ENCODE measurements around the gene ARHGEF40. TPM values are rescaled to one million over a fixed set of nuclear protein-coding genes. Genes with fewer than 3 reads are reported as not detected.

The ARHGEF40 gene
- total RNA-seq, 4 donors from 2014 or later: 72.5 to 128 (median 80.9) TPM

GRCh38 chr14:21072031-21072473, 1.9 kb downstream of the ARHGEF40 start:
- WGBS, 2 donors: 2 to 15% methylated on average over 4 of the region's 4 CpGs
- no peaks in the 10 kb centered on the region for H3K27me3 ChIP-seq
- peak overlapping the region; percentile 81 to 97 (median 94) for H3K27ac ChIP-seq
- H3K9me3 ChIP-seq: no peaks in the 10 kb centered on the region
- peak in 1 of 2 donors; percentile 59 for DNase-seq (ENCODE audit: low spot score in 2 of 2)
- TF ChIP-seq POLR2A (IDR thresholded peaks at IDR 0.05) (peak in 1 of 2 donors; percentile 24), CTCF (IDR thresholded peaks at IDR 0.05) (no peak), EP300 (IDR thresholded peaks at IDR 0.05) (peak in 1 of 2 donors; percentile 40)
- H3K4me3 ChIP-seq: peak overlapping the region; percentile 54 to 88 (median 74)
- H3K4me1 ChIP-seq: peaks cover 0 to 61% (median 34%) of the 10 kb centered on the region in 4 donors
- peaks cover 0 to 32% (median 0%) of the 10 kb centered on the region in 3 donors for H3K36me3 ChIP-seq

- TF ChIP-seq EP300 (IDR thresholded peaks at IDR 0.05): no peak
- no peak for TF ChIP-seq CTCF (IDR thresholded peaks at IDR 0.05)
- no peak for TF ChIP-seq POLR2A (IDR thresholded peaks at IDR 0.05)
- Histone ChIP-seq H3K4me3 (no peak overlapping the region), H3K4me1 (peaks cover 0 to 61% (median 34%) of the 10 kb centered on the region in 4 donors), H3K36me3 (peaks cover 0 to 39% (median 0%) of the 10 kb centered on the region in 3 donors), H3K9me3 (no peaks in the 10 kb centered on the region), H3K27me3 (no peaks in the 10 kb centered on the region), H3K27ac (peak overlapping the region; percentile 81 to 97 (median 94))
- DNase-seq (ENCODE audit: low spot score in 2 of 2): no peak
- WGBS, 2 donors: 73 to 77% methylated on average over 7 to 8 of the region's 9 CpGs
Measured at GRCh38 chr14:21072781-21073339, 2.8 kb downstream of the ARHGEF40 start.

GRCh38 chr14:21073921-21074320, 3.8 kb downstream of the ARHGEF40 start:
- H3K9me3 ChIP-seq: no peaks in the 10 kb centered on the region
- H3K27ac ChIP-seq: peak overlapping the region; percentile 30 to 97 (median 88)
- no peak for DNase-seq (ENCODE audit: low spot score in 2 of 2)
- H3K4me1 ChIP-seq: peaks cover 0 to 56% (median 29%) of the 10 kb centered on the region in 4 donors
- no peak for TF ChIP-seq POLR2A (IDR thresholded peaks at IDR 0.05)
- no peak for TF ChIP-seq CTCF (IDR thresholded peaks at IDR 0.05)
- TF ChIP-seq EP300 (IDR thresholded peaks at IDR 0.05): no peak
- H3K4me3 ChIP-seq: no peak overlapping the region
- peaks cover 0 to 50% (median 0%) of the 10 kb centered on the region in 3 donors for H3K36me3 ChIP-seq
- WGBS, 2 donors: 69 to 78% methylated on average over 5 to 9 of the region's 9 CpGs
- H3K27me3 ChIP-seq: no peaks in the 10 kb centered on the region

- H3K4me1 ChIP-seq: peaks cover 0 to 49% (median 24%) of the 10 kb centered on the region in 4 donors
- H3K36me3 ChIP-seq: peaks cover 0 to 57% (median 0%) of the 10 kb centered on the region in 3 donors
- no peaks in the 10 kb centered on the region for H3K27me3 ChIP-seq
- TF ChIP-seq CTCF (IDR thresholded peaks at IDR 0.05) (no peak), EP300 (IDR thresholded peaks at IDR 0.05) (no peak), POLR2A (IDR thresholded peaks at IDR 0.05) (no peak)
- 66 to 70% methylated on average over 18 to 26 of the region's 26 CpGs for WGBS, 2 donors
- H3K4me3 ChIP-seq: no peak overlapping the region
- H3K27ac ChIP-seq: peak overlapping the region; percentile 30 to 97 (median 70)
- H3K9me3 ChIP-seq: no peaks in the 10 kb centered on the region
- DNase-seq (ENCODE audit: low spot score in 2 of 2): no peak
Measured at GRCh38 chr14:21074398-21075272, 4.5 kb downstream of the ARHGEF40 start.

All from tibial nerve (tissue), 4 donors.